GM19238 (cell line): ENCODE results near the gene MSMO1.
"Not testable (repeated sequence)": the region's sequence is repeated elsewhere in the genome, so short reads cannot be mapped to it uniquely, and the experiment has no call there.

Experiments
- DNase-seq: peaks from one replicate; pipeline ENCODE4 v3.0.0; 2011; ENCODE audit warnings: low spot score; ENCODE audit not compliant: insufficient read length

Gene MSMO1

GRCh38 chr4:165327211-165328100, at the start of gene MSMO1:
Gene MSMO1, plus strand, starts transcription at chr4:165327669. Its CDS starts 5,702 bp downstream, at chr4:165333371.
- peak; percentile 80 for DNase-seq

- not testable (repeated sequence) for DNase-seq
Observed at GRCh38 chr4:165279531-165279930, 47.9 kb upstream of the MSMO1 start.

GRCh38 chr4:165284697-165285096, 42.8 kb upstream of the MSMO1 start:
- DNase-seq, result not testable (repeated sequence)

GRCh38 chr4:165286619-165287340, 40.7 kb upstream of the MSMO1 start:
- not testable (repeated sequence) for DNase-seq

GRCh38 chr4:165288226-165288625, 39.2 kb upstream of the MSMO1 start:
- DNase-seq, result no peak

- DNase-seq, result no peak
Observed at GRCh38 chr4:165288639-165289422, 38.6 kb upstream of the MSMO1 start.

GRCh38 chr4:165289423-165289785, 38.1 kb upstream of the MSMO1 start:
- no peak for DNase-seq

- no peak for DNase-seq
Observed at GRCh38 chr4:165293061-165293460, 34.4 kb upstream of the MSMO1 start.

- DNase-seq, result no peak
Observed at GRCh38 chr4:165293927-165294649, 33.4 kb upstream of the MSMO1 start.

- DNase-seq, result peak; percentile 12
Observed at GRCh38 chr4:165294907-165295306, 32.6 kb upstream of the MSMO1 start.

- DNase-seq, result no peak
Observed at GRCh38 chr4:165297626-165298025, 29.8 kb upstream of the MSMO1 start.

GRCh38 chr4:165299399-165300060, 27.9 kb upstream of the MSMO1 start:
- no peak for DNase-seq

- DNase-seq, result peak; percentile 6
Observed at GRCh38 chr4:165301833-165302232, 25.6 kb upstream of the MSMO1 start.

GRCh38 chr4:165302658-165303057, 24.8 kb upstream of the MSMO1 start:
- no peak for DNase-seq

- no peak for DNase-seq
Observed at GRCh38 chr4:165308166-165308565, 19.3 kb upstream of the MSMO1 start.

GRCh38 chr4:165308606-165309005, 18.9 kb upstream of the MSMO1 start:
- no peak for DNase-seq

- no peak for DNase-seq
Observed at GRCh38 chr4:165309456-165309855, 18.0 kb upstream of the MSMO1 start.

- DNase-seq, result no peak
Observed at GRCh38 chr4:165312506-165312905, 15.0 kb upstream of the MSMO1 start.

GRCh38 chr4:165319030-165319429, 8.4 kb upstream of the MSMO1 start:
- DNase-seq, result no peak

- no peak for DNase-seq
Observed at GRCh38 chr4:165319509-165319908, 8.0 kb upstream of the MSMO1 start.
